Activated CD8-positive, alpha-beta memory T cell treated with anti-CD3 and anti-CD28 coated beads, Interleukin-2, amount 10 ng/mL, durations not matched to agents 7 days and 5 days (primary cell): Measurements from ENCODE around the gene CUX1. TPM values are rescaled to one million over a fixed set of nuclear protein-coding genes. Genes with fewer than 3 reads are reported as not detected.
"Not testable (repeated sequence)": the region's sequence is repeated elsewhere in the genome, so short reads cannot be mapped to it uniquely, and the experiment has no call there.

Experiments
- ATAC-seq: fragments of 150-1000 bp; cut with Tn5 transposase; one replicate; pipeline ENCODE4 v1.10.0; 2021; ENCODE audit warnings: moderate library complexity
- CTCF ChIA-PET: fragments of 350-600 bp; sonication (Branson Sonifier 250); formaldehyde crosslinking; loops from one replicate; lab custom pipeline; 2021; ENCODE audit warnings: antibody characterized with exemption; lab: Charles Lee
- DNase-seq: peaks from one replicate; pipeline ENCODE4 v3.0.0-alpha.2; 2020
- H3K27ac Mint-ChIP-seq: one replicate; pipeline ENCODE4 v1.8.0; 2021; ENCODE audit warnings: mild to moderate bottlenecking, mixed read lengths
- H3K27me3 Mint-ChIP-seq: one replicate; pipeline ENCODE4 v1.8.0; 2021; ENCODE audit warnings: mixed read lengths
- H3K36me3 Mint-ChIP-seq: one replicate; pipeline ENCODE4 v1.8.0; 2021; ENCODE audit warnings: mild to moderate bottlenecking, mixed read lengths
- H3K4me1 Mint-ChIP-seq: one replicate; pipeline ENCODE4 v1.8.0; 2021; ENCODE audit warnings: mixed read lengths
- H3K4me3 Mint-ChIP-seq: one replicate; pipeline ENCODE4 v1.8.0; 2021; ENCODE audit warnings: mild to moderate bottlenecking, moderate library complexity, mixed read lengths
- H3K9me3 Mint-ChIP-seq: one replicate; pipeline ENCODE4 v1.8.0; 2022; ENCODE audit warnings: low read depth, mixed read lengths
- total RNA-seq, 2 experiments: library from RNA; stranded (reverse); gene quantifications; one replicate each; pipeline ENCODE4 v1.2.3, GENCODE V29; 2021

Gene CUX1
- total RNA-seq, 2 experiments from 2014 or later: 24.0 to 28.7 TPM

DNA sequence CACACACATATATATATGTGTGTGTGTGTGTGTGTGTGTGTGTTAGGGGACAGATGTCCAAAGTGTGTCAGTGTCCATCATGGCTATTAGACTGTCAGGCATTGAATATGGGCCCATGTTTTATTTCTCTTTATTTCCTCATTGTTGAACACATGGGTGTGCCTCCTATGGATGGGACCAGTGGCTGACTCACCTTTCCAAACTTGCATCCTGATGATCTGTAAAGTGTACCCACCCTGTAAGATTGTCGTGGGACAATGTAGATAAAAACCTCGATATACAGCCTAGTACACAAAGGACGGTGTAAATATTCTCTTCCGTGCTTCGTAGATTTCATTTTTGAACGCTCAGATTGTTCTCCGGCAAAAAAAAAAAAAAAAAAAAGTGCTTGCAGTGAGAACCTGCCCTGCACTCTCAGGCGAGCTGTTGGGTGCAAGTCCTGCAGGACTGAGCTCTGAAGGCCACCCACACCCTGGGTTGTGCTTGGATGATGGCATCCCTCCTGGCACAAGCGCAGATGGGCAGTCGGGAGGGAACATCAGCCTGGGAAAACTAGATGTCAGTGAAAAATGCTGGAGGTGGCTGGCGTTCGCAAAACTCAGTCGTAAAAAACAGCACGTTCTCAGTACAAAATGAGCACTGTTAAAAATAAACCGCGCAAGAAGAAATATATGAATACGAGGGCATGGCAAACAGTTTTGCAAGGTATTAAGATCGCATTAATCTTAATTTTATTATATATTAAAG is 166.9 kb downstream of the CUX1 start:
- CTCF ChIA-PET: no interaction called here
- peaks cover 3% of the 10 kb centered on the region for H3K4me1 Mint-ChIP-seq
- H3K9me3 Mint-ChIP-seq: no peaks in the 10 kb centered on the region
- no peak overlapping the region for H3K4me3 Mint-ChIP-seq
- ATAC-seq (no peak), DNase-seq (no peak)
- H3K36me3 Mint-ChIP-seq: peaks cover 4% of the 10 kb centered on the region
- no peak overlapping the region for H3K27ac Mint-ChIP-seq
- H3K27me3 Mint-ChIP-seq: no peaks in the 10 kb centered on the region

DNA sequence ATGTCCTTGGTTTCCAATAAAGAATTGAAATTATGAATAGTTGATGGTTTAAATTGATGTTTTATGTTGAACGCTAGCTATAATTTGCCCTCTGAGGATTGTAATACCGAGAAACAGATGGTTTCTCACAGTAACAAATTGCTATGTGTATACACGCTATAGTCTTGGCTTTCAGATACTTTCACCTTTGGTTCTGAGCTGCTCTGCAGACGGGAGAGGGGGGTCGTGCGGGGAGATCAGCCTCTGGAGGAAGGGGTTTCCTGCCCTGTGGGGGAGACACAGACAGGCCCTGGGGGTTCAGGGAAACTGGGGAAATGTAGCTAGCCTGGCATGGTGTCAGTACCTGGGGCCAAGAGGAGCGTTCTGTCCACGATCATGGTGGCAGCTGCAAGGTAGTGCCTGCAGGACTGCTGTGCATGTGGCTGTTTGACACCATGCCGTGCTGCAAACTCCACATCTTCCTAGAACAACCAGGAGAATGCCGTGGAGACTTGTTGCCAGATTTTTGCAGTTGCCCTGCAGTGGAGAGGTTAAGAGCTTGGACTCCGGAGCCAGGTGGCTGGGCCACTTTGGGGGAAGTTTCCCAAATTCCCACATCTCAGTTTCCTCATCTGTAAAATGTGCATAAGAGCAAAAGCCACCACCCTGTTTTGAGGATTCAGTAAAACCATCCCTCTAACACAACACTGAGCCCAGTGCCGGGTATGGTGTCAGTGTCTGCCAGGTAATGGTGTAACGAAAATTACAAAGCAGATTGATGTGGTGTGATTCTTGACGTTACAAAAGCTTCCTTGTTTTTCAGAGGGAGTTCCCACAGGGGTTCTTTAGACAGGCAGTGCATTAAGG is 167.9 kb downstream of the CUX1 start:
- H3K27ac Mint-ChIP-seq: no peak overlapping the region
- ATAC-seq (no peak), DNase-seq (no peak)
- CTCF ChIA-PET: interaction anchor here (1.1 kb wide), 1 partner anchor 296 kb away, joined by 3 read pairs; no protein-coding TSS in a partner anchor
- peaks cover 4% of the 10 kb centered on the region for H3K36me3 Mint-ChIP-seq
- no peaks in the 10 kb centered on the region for H3K9me3 Mint-ChIP-seq
- H3K4me1 Mint-ChIP-seq: peaks cover 3% of the 10 kb centered on the region
- H3K27me3 Mint-ChIP-seq: no peaks in the 10 kb centered on the region
- no peak overlapping the region for H3K4me3 Mint-ChIP-seq

DNA sequence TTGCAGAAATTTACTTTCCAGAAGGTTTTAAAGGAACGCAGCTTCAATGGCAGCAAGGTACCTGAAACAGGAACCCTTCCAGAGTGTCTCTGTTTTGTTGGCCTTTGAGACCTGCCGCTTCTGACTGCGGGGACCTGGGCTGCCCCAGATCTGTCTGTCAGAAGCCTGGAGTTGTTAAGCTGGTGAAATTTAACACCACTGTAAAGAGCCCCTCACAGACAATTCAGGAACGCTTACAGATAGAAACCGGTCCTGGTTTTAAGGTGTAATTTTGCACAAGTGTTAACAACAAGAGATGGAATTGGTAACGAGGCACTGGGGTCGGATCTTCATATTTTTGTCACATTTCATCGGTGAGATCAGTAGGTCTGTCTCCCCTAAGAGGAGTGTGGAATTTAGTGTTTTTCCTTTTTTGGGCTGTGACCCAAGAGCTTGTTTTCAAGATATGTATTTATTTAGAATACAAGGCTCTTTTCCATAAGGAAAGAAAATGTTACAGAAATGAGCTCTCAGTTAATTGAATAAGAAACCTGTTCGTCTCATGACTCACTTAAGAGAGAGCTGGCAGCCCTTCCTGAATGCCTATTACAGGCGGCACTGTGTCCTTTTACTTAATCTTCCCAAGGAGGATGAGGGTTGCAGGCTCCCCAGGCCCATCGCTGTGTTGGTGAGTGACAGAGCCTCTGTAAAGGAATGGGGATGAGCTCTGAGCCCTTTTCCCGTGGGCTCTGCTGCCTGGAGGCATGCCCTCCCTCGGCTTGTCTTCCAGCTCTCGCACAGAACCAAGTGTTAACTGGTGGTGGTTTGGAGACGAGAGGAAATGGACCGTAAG is 168.7 kb downstream of the CUX1 start:
- no peak for DNase-seq
- peaks cover 4% of the 10 kb centered on the region for H3K36me3 Mint-ChIP-seq
- peaks cover 8% of the 10 kb centered on the region for H3K4me1 Mint-ChIP-seq
- no peak overlapping the region for H3K4me3 Mint-ChIP-seq
- CTCF ChIA-PET: interaction anchor here (1.1 kb wide), 2 partner anchors 48 to 297 kb away, joined by 3 to 4 read pairs; no protein-coding TSS in a partner anchor
- ATAC-seq: no peak
- H3K27me3 Mint-ChIP-seq: no peaks in the 10 kb centered on the region
- H3K9me3 Mint-ChIP-seq: no peaks in the 10 kb centered on the region
- no peak overlapping the region for H3K27ac Mint-ChIP-seq

DNA sequence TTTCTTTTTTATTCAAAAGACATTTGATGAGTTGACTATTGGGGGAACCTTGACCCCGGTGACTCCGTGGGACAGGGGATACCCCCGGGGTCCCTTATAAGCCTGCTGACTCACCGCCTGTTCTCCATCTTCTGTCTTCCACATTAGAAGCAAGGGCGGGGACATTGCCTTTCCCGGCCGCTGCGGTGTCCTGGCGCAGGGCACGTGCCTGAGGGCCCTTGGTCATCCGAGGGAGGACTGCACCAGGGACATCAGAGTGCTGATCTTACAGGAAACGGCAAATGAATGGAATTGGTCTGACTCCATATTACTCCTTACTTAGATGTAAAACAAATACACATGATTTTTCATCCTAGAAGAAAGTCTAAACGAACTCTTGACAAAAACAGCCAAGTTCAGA is 170.1 kb downstream of the CUX1 start:
- H3K4me1 Mint-ChIP-seq: peaks cover 5% of the 10 kb centered on the region
- H3K27ac Mint-ChIP-seq: no peak overlapping the region
- H3K27me3 Mint-ChIP-seq: no peaks in the 10 kb centered on the region
- H3K9me3 Mint-ChIP-seq: no peaks in the 10 kb centered on the region
- ATAC-seq (no peak), DNase-seq (no peak)
- H3K36me3 Mint-ChIP-seq: peaks cover 4% of the 10 kb centered on the region
- no peak overlapping the region for H3K4me3 Mint-ChIP-seq
- CTCF ChIA-PET: no interaction called here

DNA sequence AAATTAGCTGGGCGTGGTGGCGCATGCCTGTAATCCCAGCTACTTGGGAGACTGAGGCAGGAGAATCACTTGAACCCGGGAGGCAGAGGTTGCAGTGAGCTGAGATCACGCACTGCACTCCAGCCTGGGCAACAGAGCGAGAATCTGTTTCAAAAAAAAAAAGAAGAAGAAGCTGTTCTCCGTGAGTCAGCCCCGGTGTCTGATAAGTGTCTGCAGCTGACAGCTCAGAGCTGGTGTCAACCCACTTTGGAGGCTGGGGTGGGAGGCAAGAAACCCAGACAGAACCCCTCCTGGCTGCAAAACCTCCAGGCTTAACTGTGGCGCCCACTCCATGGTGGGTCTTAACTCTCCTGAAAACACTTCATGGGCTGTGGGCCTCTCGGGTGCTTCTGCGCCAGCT is 170.6 kb downstream of the CUX1 start:
- CTCF ChIA-PET, H3K27me3 Mint-ChIP-seq: not testable (repeated sequence)

DNA sequence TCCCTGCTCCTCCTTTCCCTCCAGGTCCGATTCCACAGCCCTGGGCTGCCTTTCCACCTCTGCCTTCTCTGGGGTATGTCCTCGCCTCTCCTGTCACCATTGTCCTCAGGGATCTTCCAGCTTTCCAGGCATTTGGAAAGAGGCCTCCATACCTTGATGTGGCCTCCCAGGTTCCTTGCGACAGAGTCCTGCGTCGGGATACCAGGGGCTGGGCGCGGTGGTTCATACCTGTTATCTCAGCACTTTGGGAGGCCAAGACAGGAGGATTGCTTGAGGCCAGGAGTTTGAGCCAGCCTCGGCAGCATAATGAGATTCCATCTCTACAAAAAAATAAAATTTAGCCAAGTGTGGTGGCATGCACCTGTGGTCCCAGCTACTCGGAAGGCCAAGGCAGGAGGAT is 171.1 kb downstream of the CUX1 start:
- H3K27ac Mint-ChIP-seq: no peak overlapping the region
- H3K9me3 Mint-ChIP-seq: no peaks in the 10 kb centered on the region
- H3K4me1 Mint-ChIP-seq: peaks cover 5% of the 10 kb centered on the region
- ATAC-seq (no peak), DNase-seq (no peak)
- H3K27me3 Mint-ChIP-seq: no peaks in the 10 kb centered on the region
- H3K36me3 Mint-ChIP-seq: peaks cover under 1% of the 10 kb centered on the region
- CTCF ChIA-PET: no interaction called here
- no peak overlapping the region for H3K4me3 Mint-ChIP-seq

More for the DNA sequence above, 170.6 kb downstream of the CUX1 start:
- DNase-seq, H3K27ac Mint-ChIP-seq, H3K4me1 Mint-ChIP-seq, H3K9me3 Mint-ChIP-seq, H3K4me3 Mint-ChIP-seq, ATAC-seq, H3K36me3 Mint-ChIP-seq: not testable (repeated sequence)

DNA sequence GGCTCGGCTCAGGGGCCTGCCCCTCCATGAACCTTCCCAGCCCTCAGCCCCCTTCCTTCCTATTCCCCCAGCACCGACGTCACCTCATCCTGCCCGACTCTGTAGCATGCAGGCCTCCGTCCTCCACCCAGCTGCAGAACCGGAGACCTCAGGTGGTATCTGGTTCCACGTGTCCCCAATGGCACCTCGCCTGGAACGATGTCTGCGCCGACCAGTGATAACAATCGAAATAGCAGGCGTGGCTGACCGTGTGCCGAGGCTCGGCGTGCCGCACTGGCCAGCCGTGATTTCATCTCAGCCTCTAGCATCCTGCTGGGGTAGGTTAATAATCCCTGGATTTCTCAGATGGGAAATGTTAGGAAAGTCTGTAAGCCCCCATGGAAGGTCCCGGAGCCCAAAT is 171.7 kb downstream of the CUX1 start:
- no peaks in the 10 kb centered on the region for H3K27me3 Mint-ChIP-seq
- no peak for ATAC-seq
- no peaks in the 10 kb centered on the region for H3K36me3 Mint-ChIP-seq
- no peak for DNase-seq
- H3K4me3 Mint-ChIP-seq: no peak overlapping the region
- no peaks in the 10 kb centered on the region for H3K9me3 Mint-ChIP-seq
- no peak overlapping the region for H3K27ac Mint-ChIP-seq
- peaks cover 5% of the 10 kb centered on the region for H3K4me1 Mint-ChIP-seq
- CTCF ChIA-PET: no interaction called here

DNA sequence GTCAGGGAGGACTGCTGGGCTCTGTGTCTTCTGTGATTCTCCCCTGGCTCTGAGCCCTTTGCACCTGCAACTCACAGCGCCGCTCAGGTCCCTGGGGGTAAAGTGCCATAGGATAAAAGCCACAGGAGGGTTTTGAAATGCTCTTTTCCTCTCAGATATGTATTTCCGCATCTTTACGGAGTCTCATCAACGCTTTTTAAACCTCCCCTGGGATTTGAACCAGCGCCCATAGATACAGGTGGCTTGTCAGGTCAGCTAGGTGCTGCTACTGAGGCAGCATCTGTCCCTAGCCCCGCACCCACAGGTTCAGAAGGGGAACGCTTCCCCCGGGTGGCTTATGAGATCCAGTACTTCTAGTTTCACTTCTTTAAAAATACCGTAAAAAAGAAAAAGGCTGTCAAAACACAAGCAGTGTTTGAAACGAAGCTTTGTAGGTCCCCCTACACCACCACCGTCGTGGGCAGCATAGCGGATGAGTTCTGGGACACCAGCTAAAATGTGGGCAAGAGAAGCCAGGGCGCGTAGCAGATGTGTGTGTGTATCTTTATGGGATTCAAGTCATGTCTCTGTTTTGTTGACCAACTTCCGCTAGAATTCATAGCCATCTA is 173.5 kb downstream of the CUX1 start:
- no peak overlapping the region for H3K27ac Mint-ChIP-seq
- ATAC-seq (peak; percentile 57), DNase-seq (no peak)
- no peaks in the 10 kb centered on the region for H3K9me3 Mint-ChIP-seq
- no peaks in the 10 kb centered on the region for H3K36me3 Mint-ChIP-seq
- CTCF ChIA-PET: no interaction called here
- H3K27me3 Mint-ChIP-seq: no peaks in the 10 kb centered on the region
- H3K4me1 Mint-ChIP-seq: peaks cover 5% of the 10 kb centered on the region
- H3K4me3 Mint-ChIP-seq: peak overlapping the region; percentile 45

DNA sequence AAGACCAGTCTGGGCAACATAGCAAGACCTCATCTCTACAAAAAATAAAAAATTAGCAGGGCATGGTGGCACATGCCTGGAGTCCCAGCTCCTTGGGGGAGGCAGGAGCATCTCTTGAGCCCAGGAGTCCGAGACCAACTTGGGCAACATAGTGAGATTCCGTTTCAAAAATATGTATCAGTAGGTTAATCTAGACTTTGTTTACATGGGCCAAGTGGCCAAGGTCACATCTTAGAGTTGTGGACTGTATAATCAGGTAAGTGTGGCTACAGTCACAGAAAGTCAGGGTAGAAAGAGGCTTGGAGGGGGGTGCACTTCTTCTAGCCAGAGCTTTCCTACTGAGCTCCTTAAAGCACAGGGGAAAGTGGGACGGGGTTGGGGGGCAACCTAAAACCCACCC is 174.4 kb downstream of the CUX1 start:
- Mint-ChIP-seq H3K9me3 (no peaks in the 10 kb centered on the region), H3K4me3 (no peak overlapping the region), H3K27ac (no peak overlapping the region), H3K4me1 (peaks cover 5% of the 10 kb centered on the region), H3K27me3 (no peaks in the 10 kb centered on the region), H3K36me3 (no peaks in the 10 kb centered on the region)
- DNase-seq: no peak
- CTCF ChIA-PET: interaction anchor here (0.7 kb wide), 1 partner anchor 133 kb away, joined by 3 read pairs; no protein-coding TSS in a partner anchor
- no peak for ATAC-seq

DNA sequence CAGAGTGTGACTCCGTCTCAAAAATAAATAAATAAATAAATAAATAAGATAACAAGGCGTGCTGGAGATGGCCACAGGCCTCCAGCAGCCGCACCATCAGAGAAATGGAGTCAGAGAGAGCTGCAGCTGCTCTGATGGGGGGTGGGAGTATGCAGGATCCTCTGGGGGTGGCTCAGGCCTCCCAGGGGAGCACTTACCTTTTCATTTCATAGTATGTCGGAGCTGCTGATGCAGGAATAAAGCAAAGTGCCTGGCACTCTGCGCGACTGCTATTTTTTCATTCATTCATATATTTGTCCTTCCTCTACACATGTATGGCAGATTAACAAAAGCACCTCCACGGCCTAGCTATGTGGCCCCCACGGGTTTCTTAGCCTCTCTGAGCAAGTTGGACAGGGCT is 175.9 kb downstream of the CUX1 start:
- no peaks in the 10 kb centered on the region for H3K36me3 Mint-ChIP-seq
- ATAC-seq: no peak

DNA sequence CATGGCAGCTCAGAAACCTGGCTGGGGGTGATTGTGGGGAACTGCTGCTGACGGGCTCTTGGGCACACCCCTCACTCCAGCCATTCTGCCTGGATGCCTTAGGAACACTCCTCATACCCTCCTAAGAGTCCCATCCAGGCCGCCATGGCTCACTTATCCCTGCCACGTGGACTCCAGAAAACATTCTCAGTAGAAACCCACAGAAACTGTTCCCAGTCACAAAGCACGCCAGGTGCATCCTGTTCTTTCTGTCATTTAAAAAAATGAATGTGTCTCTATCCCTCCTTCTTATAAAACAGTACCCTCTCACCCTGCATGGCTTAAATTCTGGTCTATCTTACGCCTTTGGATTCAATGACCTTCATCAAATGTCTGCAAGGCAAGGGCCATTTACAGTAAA is 177.7 kb downstream of the CUX1 start:
- H3K4me1 Mint-ChIP-seq: peaks cover 5% of the 10 kb centered on the region
- CTCF ChIA-PET: no interaction called here
- no peaks in the 10 kb centered on the region for H3K27me3 Mint-ChIP-seq
- no peak for DNase-seq
- no peaks in the 10 kb centered on the region for H3K36me3 Mint-ChIP-seq
- H3K27ac Mint-ChIP-seq: no peak overlapping the region
- no peaks in the 10 kb centered on the region for H3K9me3 Mint-ChIP-seq
- no peak for ATAC-seq
- H3K4me3 Mint-ChIP-seq: no peak overlapping the region

More for the DNA sequence above, 175.9 kb downstream of the CUX1 start:
- H3K9me3 Mint-ChIP-seq: no peaks in the 10 kb centered on the region
- CTCF ChIA-PET: no interaction called here
- peaks cover 5% of the 10 kb centered on the region for H3K4me1 Mint-ChIP-seq
- H3K27ac Mint-ChIP-seq: no peak overlapping the region
- no peaks in the 10 kb centered on the region for H3K27me3 Mint-ChIP-seq
- DNase-seq: no peak
- no peak overlapping the region for H3K4me3 Mint-ChIP-seq

DNA sequence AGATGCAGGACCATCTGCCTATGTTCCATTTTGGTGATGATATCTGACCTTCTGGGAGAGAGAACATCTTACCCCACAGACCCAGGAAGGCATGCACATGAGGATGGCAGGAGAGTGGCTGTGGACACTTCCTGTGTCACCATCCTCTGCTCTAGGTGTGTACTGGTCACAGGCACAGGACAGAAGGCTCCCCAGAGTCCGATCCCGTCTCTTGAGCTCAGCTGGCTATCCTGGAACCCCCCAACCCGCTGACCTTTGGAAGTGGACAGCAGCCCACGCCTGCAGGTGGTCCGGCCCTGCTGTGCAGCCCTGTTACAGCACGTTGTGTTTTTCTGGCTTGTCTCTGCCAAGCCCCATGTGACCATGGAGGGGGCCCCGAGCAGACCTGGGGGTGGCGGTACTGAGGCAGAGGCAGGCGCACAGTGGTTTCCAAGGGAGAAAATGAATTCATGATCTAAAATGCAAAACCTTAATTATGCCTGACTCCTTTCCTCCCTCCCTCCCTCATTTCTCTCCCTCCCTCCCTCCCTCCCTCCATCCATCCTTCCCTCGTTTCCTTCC is 178.8 kb downstream of the CUX1 start:
- DNase-seq (no peak), ATAC-seq (no peak)
- no peaks in the 10 kb centered on the region for H3K36me3 Mint-ChIP-seq
- CTCF ChIA-PET: no interaction called here
- H3K27me3 Mint-ChIP-seq: no peaks in the 10 kb centered on the region
- no peaks in the 10 kb centered on the region for H3K4me1 Mint-ChIP-seq
- no peak overlapping the region for H3K4me3 Mint-ChIP-seq
- H3K27ac Mint-ChIP-seq: no peak overlapping the region
- no peaks in the 10 kb centered on the region for H3K9me3 Mint-ChIP-seq

DNA sequence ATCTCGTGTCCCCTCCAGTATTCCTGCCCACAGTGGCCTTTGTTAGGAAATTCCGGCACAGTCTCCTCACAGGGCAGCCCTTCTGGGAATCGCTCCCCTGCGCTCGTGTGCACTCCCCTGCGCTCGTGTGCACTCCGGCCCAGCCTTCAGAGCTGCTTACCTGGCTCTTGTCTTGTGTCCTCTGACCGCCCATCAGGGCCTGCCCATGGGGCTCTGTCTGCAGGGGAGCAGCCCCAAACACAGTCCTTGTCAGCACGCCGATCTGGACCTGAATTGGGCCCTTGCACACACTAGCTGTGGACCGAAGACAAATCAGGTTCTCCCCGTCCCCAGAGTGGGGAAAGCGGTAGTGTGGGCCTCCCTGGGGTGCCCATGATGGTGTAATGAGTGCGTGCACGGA is 179.4 kb downstream of the CUX1 start:
- no peak for ATAC-seq

More for the DNA sequence above, 179.4 kb downstream of the CUX1 start:
- Mint-ChIP-seq H3K9me3 (no peaks in the 10 kb centered on the region), H3K4me1 (no peaks in the 10 kb centered on the region), H3K27ac (no peak overlapping the region), H3K36me3 (no peaks in the 10 kb centered on the region), H3K4me3 (no peak overlapping the region), H3K27me3 (no peaks in the 10 kb centered on the region)
- DNase-seq: no peak
- CTCF ChIA-PET: no interaction called here
